Neural progenitor cell (in vitro differentiated cells): ENCODE data around the gene GMIP.

Experiments used
- EZH2 ChIP-seq: fragments of 200-600 bp; sonication (generic); IDR thresholded peaks from 2 replicates; pipeline ENCODE4 v1.6.1; 2017; ENCODE audit warnings: antibody characterized with exemption, mild to moderate bottlenecking, moderate library complexity
- EZH2phosphoT487 ChIP-seq: fragments of 200-600 bp; sonication (generic); IDR thresholded peaks from 2 replicates; pipeline ENCODE4 v1.6.1; 2017; ENCODE audit warnings: antibody characterized with exemption
- TF ChIP-seq, protein P1 (sequence below): fragments of 200-600 bp; sonication (generic); IDR thresholded peaks from 2 replicates; pipeline ENCODE4 v1.5.1; 2017; ENCODE audit warnings: antibody characterized with exemption, mild to moderate bottlenecking

DNA sequence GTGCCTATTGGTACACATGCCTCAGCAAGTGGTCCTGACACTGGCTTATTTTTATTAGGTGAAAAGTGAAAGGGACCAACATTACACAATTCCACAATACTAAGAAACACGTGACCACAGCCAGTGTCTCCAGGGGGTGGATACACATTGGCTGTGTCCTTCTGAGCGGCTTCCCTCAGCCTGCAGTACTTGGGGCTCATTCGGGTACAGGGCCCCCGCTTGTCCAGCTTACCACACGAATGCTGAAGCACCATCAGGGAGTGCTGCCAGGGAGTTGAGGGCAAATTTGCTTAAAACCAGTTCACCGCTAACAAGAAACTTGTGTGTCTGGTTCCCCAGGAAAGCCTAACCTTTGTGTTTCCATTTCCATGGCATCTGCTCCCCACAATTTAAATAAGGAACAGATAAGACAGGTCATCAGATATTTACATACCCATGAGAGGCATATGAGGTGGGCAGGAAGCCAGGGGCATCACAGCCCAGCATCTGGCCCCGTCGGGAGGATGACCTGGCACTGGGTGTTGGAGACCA, 48.2 kb downstream of the GMIP start:
- TF ChIP-seq EZH2, result no peak
- TF ChIP-seq, protein P1, sequence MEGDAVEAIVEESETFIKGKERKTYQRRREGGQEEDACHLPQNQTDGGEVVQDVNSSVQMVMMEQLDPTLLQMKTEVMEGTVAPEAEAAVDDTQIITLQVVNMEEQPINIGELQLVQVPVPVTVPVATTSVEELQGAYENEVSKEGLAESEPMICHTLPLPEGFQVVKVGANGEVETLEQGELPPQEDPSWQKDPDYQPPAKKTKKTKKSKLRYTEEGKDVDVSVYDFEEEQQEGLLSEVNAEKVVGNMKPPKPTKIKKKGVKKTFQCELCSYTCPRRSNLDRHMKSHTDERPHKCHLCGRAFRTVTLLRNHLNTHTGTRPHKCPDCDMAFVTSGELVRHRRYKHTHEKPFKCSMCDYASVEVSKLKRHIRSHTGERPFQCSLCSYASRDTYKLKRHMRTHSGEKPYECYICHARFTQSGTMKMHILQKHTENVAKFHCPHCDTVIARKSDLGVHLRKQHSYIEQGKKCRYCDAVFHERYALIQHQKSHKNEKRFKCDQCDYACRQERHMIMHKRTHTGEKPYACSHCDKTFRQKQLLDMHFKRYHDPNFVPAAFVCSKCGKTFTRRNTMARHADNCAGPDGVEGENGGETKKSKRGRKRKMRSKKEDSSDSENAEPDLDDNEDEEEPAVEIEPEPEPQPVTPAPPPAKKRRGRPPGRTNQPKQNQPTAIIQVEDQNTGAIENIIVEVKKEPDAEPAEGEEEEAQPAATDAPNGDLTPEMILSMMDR, result no peak
- no peak for TF ChIP-seq EZH2phosphoT487
